Epithelial cell of esophagus (primary cell): ENCODE measurements around the gene FAM76A.
"Not testable (repeated sequence)": the region's sequence is repeated elsewhere in the genome, so short reads cannot be mapped to it uniquely, and the experiment has no call there.

Experiments
- DNase-seq: peaks from one replicate; pipeline ENCODE4 v3.0.0; 2010; ENCODE audit warnings: low read depth
- H3K4me3 ChIP-seq: 2 replicates; pipeline ENCODE4 v1.5.1; 2011; ENCODE audit warnings: mild to moderate bottlenecking, low read length, control low read depth
- CTCF ChIP-seq: IDR thresholded peaks from 2 replicates; pipeline ENCODE4 v1.5.1; 2011; ENCODE audit warnings: low read depth, mild to moderate bottlenecking, low read length, control low read depth, inconsistent platforms; ENCODE audit not compliant: insufficient read depth; ENCODE audit errors: missing control alignments

FAM76A gene

GRCh38 chr1:27725374-27726172, at the start of gene FAM76A:
Gene FAM76A (plus strand): TSS chr1:27725961. CDS start chr1:27726081, 120 bp downstream.
- peak; percentile 39 for TF ChIP-seq CTCF
- peak within 1 kb of the TSS; percentile 78 for H3K4me3 ChIP-seq
- DNase-seq = peak; percentile 100

GRCh38 chr1:27676410-27676809, 49.4 kb upstream of the FAM76A start:
- DNase-seq = no peak
- no peak for TF ChIP-seq CTCF
- H3K4me3 ChIP-seq = no peak overlapping the region

GRCh38 chr1:27678747-27679146, 47.0 kb upstream of the FAM76A start:
- no peak overlapping the region for H3K4me3 ChIP-seq
- no peak for DNase-seq
- TF ChIP-seq CTCF = no peak

GRCh38 chr1:27680225-27680791, 45.5 kb upstream of the FAM76A start:
- not testable (repeated sequence) for DNase-seq

GRCh38 chr1:27681580-27681979, 44.2 kb upstream of the FAM76A start:
- H3K4me3 ChIP-seq, DNase-seq: not testable (repeated sequence)

More at GRCh38 chr1:27680225-27680791, 45.5 kb upstream of the FAM76A start:
- not testable (repeated sequence) for H3K4me3 ChIP-seq

- H3K4me3 ChIP-seq = no peak overlapping the region
- DNase-seq = no peak
- no peak for TF ChIP-seq CTCF
These were observed 43.3 kb upstream of the FAM76A start for GRCh38 chr1:27682351-27682944.

- no peak for TF ChIP-seq CTCF
- DNase-seq = no peak
- H3K4me3 ChIP-seq = no peak overlapping the region
These were observed 41.6 kb upstream of the FAM76A start for GRCh38 chr1:27684176-27684575.
